ENCODE data around the gene RSBN1L.
"Not testable (repeated sequence)": the region's sequence is repeated elsewhere in the genome, so short reads cannot be mapped to it uniquely, and the experiment has no call there.

RSBN1L gene

GRCh38 chr7:77687100-77687746 is 9.0 kb upstream of the RSBN1L start:
- DNase-seq = no peak

- DNase-seq = no peak
Measured at GRCh38 chr7:77687747-77688144, 8.5 kb upstream of the RSBN1L start.

GRCh38 chr7:77690289-77690688 is 6.0 kb upstream of the RSBN1L start:
- no peak for DNase-seq

- DNase-seq = no peak
Measured at GRCh38 chr7:77691892-77692491, 4.3 kb upstream of the RSBN1L start.

- DNase-seq = no peak
Measured at GRCh38 chr7:77693830-77694583, 2.3 kb upstream of the RSBN1L start.

GRCh38 chr7:77696643-77697534 is 630 bp downstream of the RSBN1L start:
- peak in 56 of 58 donors; percentile 29 to 86 (median 71) for DNase-seq

- DNase-seq = peak in 10 of 58 donors; percentile 3 to 55 (median 28)
Measured at GRCh38 chr7:77697535-77697831, 1.2 kb downstream of the RSBN1L start.

GRCh38 chr7:77698042-77698625 is 1.9 kb downstream of the RSBN1L start:
- DNase-seq = no peak

- DNase-seq = no peak
Measured at GRCh38 chr7:77699056-77699455, 2.8 kb downstream of the RSBN1L start.

GRCh38 chr7:77702513-77702912 is 6.3 kb downstream of the RSBN1L start:
- DNase-seq = no peak

- DNase-seq = no peak
Measured at GRCh38 chr7:77702968-77703472, 6.8 kb downstream of the RSBN1L start.

GRCh38 chr7:77703669-77704068 is 7.4 kb downstream of the RSBN1L start:
- not testable (repeated sequence) for DNase-seq

GRCh38 chr7:77707504-77707992 is 11.3 kb downstream of the RSBN1L start:
- no peak for DNase-seq

GRCh38 chr7:77710067-77710466 is 13.8 kb downstream of the RSBN1L start:
- no peak for DNase-seq

- DNase-seq = no peak
Measured at GRCh38 chr7:77710861-77711260, 14.6 kb downstream of the RSBN1L start.

GRCh38 chr7:77714195-77714594 is 17.9 kb downstream of the RSBN1L start:
- no peak for DNase-seq

- not testable (repeated sequence) for DNase-seq
Measured at GRCh38 chr7:77714931-77715330, 18.7 kb downstream of the RSBN1L start.

- no peak for DNase-seq
Measured at GRCh38 chr7:77716804-77717203, 20.5 kb downstream of the RSBN1L start.

GRCh38 chr7:77717566-77717965 is 21.3 kb downstream of the RSBN1L start:
- not testable (repeated sequence) for DNase-seq

GRCh38 chr7:77727527-77727926 is 31.3 kb downstream of the RSBN1L start:
- DNase-seq = no peak

Measured in anterior cingulate cortex (tissue), 58 donors.